ENCODE data around the gene PHLPP1.

The PHLPP1 gene

GRCh38 chr18:62957885-62958472 is 242.6 kb downstream of the PHLPP1 start (continued):
- no peak for TF ChIP-seq ZNF146 (tag by site-specific recombination; IDR thresholded peaks at IDR 0.05)
- no peak for TF ChIP-seq SP2 (tag by site-specific recombination; IDR thresholded peaks at IDR 0.05)

- Histone ChIP-seq H3K4me3 (ENCODE audit: low read depth, low read length) (no peak overlapping the region), H3K36me3 (ENCODE audit: control insufficient read depth in 2 of 2, insufficient read depth in 1 of 2, low read length in 2 of 2) (peaks cover 12 to 28% of the 10 kb centered on the region in 2 experiments), H3K9me3 (ENCODE audit: control insufficient read depth, insufficient read depth, low read depth, low read length) (no peaks in the 10 kb centered on the region), H3K4me1 (ENCODE audit: control insufficient read depth, insufficient read depth, low read length) (no peaks in the 10 kb centered on the region), H3K27ac (ENCODE audit: extremely low read depth, low read depth, low read length) (no peak overlapping the region)
- TF ChIP-seq ZNF157 (tag by site-specific recombination; IDR thresholded peaks at IDR 0.05) (no peak), ZEB2 (tag by site-specific recombination; IDR thresholded peaks at IDR 0.05) (no peak), FEZF1 (tag by site-specific recombination; IDR thresholded peaks at IDR 0.05) (no peak), ZNF660 (tag by site-specific recombination; IDR thresholded peaks at IDR 0.05) (no peak), ZNF266 (tag by site-specific recombination; IDR thresholded peaks at IDR 0.05; ENCODE audit: low read depth) (no peak), ZNF211 (tag by site-specific recombination; IDR thresholded peaks at IDR 0.05; ENCODE audit: low read depth) (no peak), ZNF626 (tag by site-specific recombination; IDR thresholded peaks at IDR 0.05) (no peak), ZNF707 (tag by site-specific recombination; IDR thresholded peaks at IDR 0.05) (no peak), ZNF138 (tag by site-specific recombination; IDR thresholded peaks at IDR 0.05; ENCODE audit: borderline replicate concordance) (no peak), TSHZ1 (tag by site-specific recombination; IDR thresholded peaks at IDR 0.05; ENCODE audit: borderline replicate concordance) (no peak), ZSCAN18 (tag by site-specific recombination; IDR thresholded peaks at IDR 0.05) (no peak), KLF16 (tag by site-specific recombination; IDR thresholded peaks at IDR 0.05) (no peak), ZNF366 (tag by site-specific recombination; conservative IDR thresholded peaks at IDR 0.05) (no peak), ZIC2 (tag by site-specific recombination; IDR thresholded peaks at IDR 0.05) (no peak), YY2 (tag by site-specific recombination; IDR thresholded peaks at IDR 0.05) (no peak), INSM2 (tag by site-specific recombination; IDR thresholded peaks at IDR 0.05) (no peak), ZNF354C (tag by site-specific recombination; IDR thresholded peaks at IDR 0.05; ENCODE audit: borderline replicate concordance, low read depth) (no peak), ZNF146 (tag by site-specific recombination; IDR thresholded peaks at IDR 0.05) (no peak), SP3 (tag by site-specific recombination; IDR thresholded peaks at IDR 0.05) (no peak), ZNF837 (tag by site-specific recombination; IDR thresholded peaks at IDR 0.05) (no peak)
- ChIA-PET POLR2A (no interaction called here), CTCF (interaction anchor here (3.6 kb wide), 1 partner anchor 245 kb away, joined by 26 read pairs; the partner anchor contains the start of gene PHLPP1)
Measured at GRCh38 chr18:62959481-62959880, 244.1 kb downstream of the PHLPP1 start.
